ENCODE data around the gene CCDC40.

GRCh38 chr17:80129006-80129565 lies 92.6 kb downstream of the CCDC40 start:
- no peak for TF ChIP-seq CTCF (IDR thresholded peaks at IDR 0.05)
- no peak for TF ChIP-seq POLR2A (IDR thresholded peaks at IDR 0.05)

Data from adrenal gland (tissue), 5 donors.